Endothelial cell (in vitro differentiated cells): ENCODE results near the gene PRDX1. TPM values are rescaled to one million over a fixed set of nuclear protein-coding genes. Genes with fewer than 3 reads are reported as not detected.
A peak's percentile ranks its signal among the peaks of the same experiment; 100 is the strongest.

Experiments used
- DNase-seq: peaks from one replicate; pipeline ENCODE4 v3.0.0; 2021; ENCODE audit warnings: low spot score
- H3K27ac Mint-ChIP-seq: one replicate; pipeline ENCODE4 v1.8.0; 2021; ENCODE audit warnings: mixed read lengths, inconsistent platforms; ENCODE audit not compliant: unreplicated experiment
- H3K27me3 Mint-ChIP-seq: one replicate; pipeline ENCODE4 v1.8.0; 2021; ENCODE audit warnings: mild to moderate bottlenecking, moderate library complexity, mixed read lengths, inconsistent platforms; ENCODE audit not compliant: unreplicated experiment
- H3K36me3 Mint-ChIP-seq: one replicate; pipeline ENCODE4 v1.8.0; 2021; ENCODE audit warnings: mild to moderate bottlenecking, low read depth, mixed read lengths, inconsistent platforms; ENCODE audit not compliant: unreplicated experiment
- H3K4me1 Mint-ChIP-seq: one replicate; pipeline ENCODE4 v1.8.0; 2021; ENCODE audit warnings: mild to moderate bottlenecking, mixed read lengths, inconsistent platforms; ENCODE audit not compliant: unreplicated experiment
- H3K4me3 Mint-ChIP-seq: one replicate; pipeline ENCODE4 v1.8.0; 2021; ENCODE audit warnings: mild to moderate bottlenecking, mixed read lengths, inconsistent platforms; ENCODE audit not compliant: unreplicated experiment
- H3K9me3 Mint-ChIP-seq: one replicate; pipeline ENCODE4 v1.8.0; 2021; ENCODE audit warnings: mixed read lengths, inconsistent platforms; ENCODE audit not compliant: unreplicated experiment
- total RNA-seq: library from RNA; stranded (reverse); fragmentation: NEBNext Ultra II Directional; extraction: Animal tissue kit (Norgen Biotek cat#: 25700); gene quantifications from one replicate; pipeline ENCODE4 v1.2.1, GENCODE V29; 2021; ENCODE audit not compliant: unreplicated experiment
- TF ChIP-seq, protein P1 (sequence below): fragments of 200-600 bp; sonication (generic); IDR thresholded peaks from one replicate; pipeline ENCODE4 v1.5.0; 2021; ENCODE audit warnings: antibody characterized with exemption; ENCODE audit not compliant: unreplicated experiment

The PRDX1 gene
- total RNA-seq, 1 donor from 2014 or later = 325 TPM

DNA sequence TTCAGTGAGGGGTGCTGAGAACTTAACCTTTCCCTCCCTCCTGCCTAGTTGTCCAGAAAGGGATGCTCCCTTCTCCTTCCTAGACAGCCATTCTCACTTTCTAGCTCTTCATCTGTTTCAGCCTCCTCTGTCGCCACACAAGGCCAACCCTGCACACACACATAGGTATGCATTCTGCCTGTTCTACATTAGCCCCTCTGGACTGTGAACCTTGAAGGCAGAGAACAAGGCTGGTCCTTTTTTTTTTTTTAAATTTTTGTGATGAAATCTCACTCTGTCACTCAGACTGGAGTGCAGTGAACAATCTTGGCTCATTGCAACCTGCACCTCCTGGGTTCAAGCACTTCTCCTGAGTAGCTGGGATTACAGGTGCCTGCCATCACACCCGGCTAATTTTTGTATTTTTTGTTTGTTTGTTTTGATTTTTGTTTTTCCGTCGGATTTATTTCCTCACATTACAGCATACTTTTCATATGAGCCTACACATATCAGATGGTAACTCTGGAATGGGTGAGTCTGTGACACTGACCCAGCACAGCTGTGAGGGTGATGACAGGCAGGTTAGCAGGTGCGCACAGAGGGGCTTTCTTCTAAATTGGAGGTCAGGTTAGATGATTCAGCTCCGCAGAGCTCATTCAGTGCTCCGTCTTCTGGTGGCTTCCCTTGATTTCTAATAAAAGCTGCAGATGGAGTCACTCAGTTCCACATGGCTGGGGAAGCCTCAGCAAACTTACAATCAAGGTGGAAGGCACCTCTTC is 24.0 kb upstream of the PRDX1 start:
- TF ChIP-seq, protein P1, sequence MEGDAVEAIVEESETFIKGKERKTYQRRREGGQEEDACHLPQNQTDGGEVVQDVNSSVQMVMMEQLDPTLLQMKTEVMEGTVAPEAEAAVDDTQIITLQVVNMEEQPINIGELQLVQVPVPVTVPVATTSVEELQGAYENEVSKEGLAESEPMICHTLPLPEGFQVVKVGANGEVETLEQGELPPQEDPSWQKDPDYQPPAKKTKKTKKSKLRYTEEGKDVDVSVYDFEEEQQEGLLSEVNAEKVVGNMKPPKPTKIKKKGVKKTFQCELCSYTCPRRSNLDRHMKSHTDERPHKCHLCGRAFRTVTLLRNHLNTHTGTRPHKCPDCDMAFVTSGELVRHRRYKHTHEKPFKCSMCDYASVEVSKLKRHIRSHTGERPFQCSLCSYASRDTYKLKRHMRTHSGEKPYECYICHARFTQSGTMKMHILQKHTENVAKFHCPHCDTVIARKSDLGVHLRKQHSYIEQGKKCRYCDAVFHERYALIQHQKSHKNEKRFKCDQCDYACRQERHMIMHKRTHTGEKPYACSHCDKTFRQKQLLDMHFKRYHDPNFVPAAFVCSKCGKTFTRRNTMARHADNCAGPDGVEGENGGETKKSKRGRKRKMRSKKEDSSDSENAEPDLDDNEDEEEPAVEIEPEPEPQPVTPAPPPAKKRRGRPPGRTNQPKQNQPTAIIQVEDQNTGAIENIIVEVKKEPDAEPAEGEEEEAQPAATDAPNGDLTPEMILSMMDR = no peak
- H3K27ac Mint-ChIP-seq = no peak overlapping the region
- H3K36me3 Mint-ChIP-seq = peaks cover 3% of the 10 kb centered on the region
- H3K4me3 Mint-ChIP-seq = no peak overlapping the region
- H3K27me3 Mint-ChIP-seq = peaks cover 1% of the 10 kb centered on the region
- peaks cover 34% of the 10 kb centered on the region for H3K4me1 Mint-ChIP-seq
- no peak for DNase-seq
- H3K9me3 Mint-ChIP-seq = no peaks in the 10 kb centered on the region

DNA sequence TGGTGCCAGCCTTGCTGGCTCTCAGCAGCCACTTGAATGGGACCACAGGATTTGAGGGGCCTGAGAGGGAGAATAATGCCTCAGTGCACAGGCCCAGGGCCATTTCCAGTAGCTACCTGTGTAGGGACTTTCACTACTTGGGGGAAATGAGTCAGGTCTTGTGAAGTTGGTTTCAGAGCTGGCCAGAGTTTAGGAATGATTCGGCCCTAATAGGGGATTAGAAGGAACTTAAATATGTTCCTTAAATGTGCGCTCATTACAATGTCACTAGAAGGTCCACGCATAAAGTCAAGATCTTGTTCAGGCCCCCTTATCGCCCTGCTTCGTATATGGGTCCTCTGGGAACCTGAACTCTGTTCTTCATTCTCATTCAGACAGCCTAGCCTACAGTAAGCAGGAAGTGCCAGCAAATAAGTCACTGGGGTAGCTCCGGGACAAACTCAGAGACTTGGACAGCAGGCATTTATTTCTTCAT is 23.4 kb upstream of the PRDX1 start:
- no peak for DNase-seq
- Mint-ChIP-seq H3K9me3 (no peaks in the 10 kb centered on the region), H3K36me3 (peaks cover 3% of the 10 kb centered on the region), H3K27ac (peak overlapping the region; percentile 7), H3K4me1 (peaks cover 35% of the 10 kb centered on the region), H3K4me3 (no peak overlapping the region), H3K27me3 (peaks cover 1% of the 10 kb centered on the region)
- TF ChIP-seq, protein P1 = no peak

DNA sequence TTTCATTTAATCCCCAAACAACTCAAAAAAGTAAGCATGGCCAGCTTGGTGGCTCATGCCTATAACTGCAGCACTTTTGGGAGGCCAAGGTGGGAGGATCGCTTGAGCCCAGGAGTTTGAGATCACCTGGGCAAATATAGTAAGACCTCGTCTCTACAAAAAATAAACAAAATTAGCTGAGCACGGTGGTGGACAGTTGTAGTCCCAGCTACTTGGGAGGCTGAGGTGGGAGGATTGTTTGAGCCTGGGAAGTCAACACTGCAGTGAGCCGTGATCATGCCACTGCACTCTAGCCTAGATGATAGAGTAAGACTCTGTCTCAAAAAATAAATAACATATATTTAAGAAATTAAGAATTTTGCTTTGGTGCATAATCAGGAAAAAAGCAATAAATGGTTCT is 22.8 kb upstream of the PRDX1 start:
- H3K4me3 Mint-ChIP-seq = no peak overlapping the region
- H3K9me3 Mint-ChIP-seq = no peaks in the 10 kb centered on the region
- peak overlapping the region; percentile 50 for H3K27ac Mint-ChIP-seq
- no peak for DNase-seq
- H3K27me3 Mint-ChIP-seq = peaks cover 1% of the 10 kb centered on the region
- TF ChIP-seq, protein P1 = no peak
- peaks cover 3% of the 10 kb centered on the region for H3K36me3 Mint-ChIP-seq
- H3K4me1 Mint-ChIP-seq = peaks cover 35% of the 10 kb centered on the region

DNA sequence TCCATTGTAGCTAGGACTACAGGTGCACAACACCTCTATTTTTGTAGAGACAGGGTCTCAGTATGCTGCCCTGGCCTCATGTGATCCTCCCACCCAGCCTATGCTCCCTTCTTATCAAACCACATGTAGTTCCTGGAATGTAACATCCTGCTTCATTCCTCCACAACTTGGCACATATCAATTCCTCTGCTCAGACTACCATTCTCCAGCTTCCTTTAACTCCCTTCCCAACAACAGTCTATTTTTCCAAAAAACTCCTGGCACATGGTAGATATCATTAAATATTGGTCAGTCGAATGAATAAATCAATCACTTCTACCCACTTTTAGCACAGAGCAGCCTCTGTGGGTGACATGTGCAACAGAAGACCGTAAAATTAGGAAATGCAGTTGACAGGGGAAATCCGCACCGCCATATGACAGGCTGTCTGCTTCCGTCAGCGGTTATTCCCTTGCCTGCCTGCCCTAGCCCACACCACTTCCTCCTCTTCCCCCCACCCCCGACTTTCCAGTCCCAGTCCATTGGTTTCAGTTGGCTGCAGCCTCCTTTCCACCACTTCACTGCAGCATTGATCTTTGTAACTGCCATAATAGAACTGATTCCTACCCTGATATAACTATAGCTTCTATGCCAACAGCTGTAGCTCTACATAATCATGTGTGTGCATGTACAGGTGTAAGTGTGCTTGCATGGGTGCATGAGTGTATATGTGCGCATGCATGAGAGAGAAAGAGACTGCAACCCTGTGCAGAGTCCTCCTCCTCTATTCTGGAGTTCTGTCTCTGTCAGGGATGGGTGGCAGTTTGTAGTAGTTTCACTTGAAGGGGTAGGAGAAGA is 22.1 kb upstream of the PRDX1 start:
- TF ChIP-seq, protein P1 = no peak
- peak overlapping the region; percentile 32 for H3K4me3 Mint-ChIP-seq
- H3K4me1 Mint-ChIP-seq = peaks cover 35% of the 10 kb centered on the region
- DNase-seq = peak; percentile 62
- peaks cover 3% of the 10 kb centered on the region for H3K36me3 Mint-ChIP-seq
- peak overlapping the region; percentile 97 for H3K27ac Mint-ChIP-seq
- peaks cover 1% of the 10 kb centered on the region for H3K27me3 Mint-ChIP-seq
- no peaks in the 10 kb centered on the region for H3K9me3 Mint-ChIP-seq

DNA sequence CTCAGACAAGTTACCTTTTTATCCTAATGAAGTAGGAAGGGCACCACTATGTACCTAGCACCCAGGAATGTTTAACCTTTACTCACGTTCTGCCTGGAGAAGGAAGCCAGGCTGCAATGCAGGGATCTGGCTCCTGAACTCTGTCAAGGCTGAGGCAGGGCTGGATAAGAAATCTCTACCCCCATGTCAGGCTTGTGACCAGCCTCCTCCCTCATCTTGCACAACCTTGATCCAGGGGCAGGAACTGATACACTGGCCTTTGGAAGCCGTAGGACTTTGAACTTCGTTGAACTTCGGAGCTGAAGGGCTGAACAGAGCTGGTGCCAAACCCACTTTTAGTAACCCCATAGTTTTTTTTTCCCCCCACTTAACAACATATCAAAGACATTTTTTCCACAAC is 20.9 kb upstream of the PRDX1 start:
- DNase-seq = no peak
- Mint-ChIP-seq H3K36me3 (peaks cover 3% of the 10 kb centered on the region), H3K9me3 (no peaks in the 10 kb centered on the region), H3K27ac (peak overlapping the region; percentile 70), H3K4me3 (peak overlapping the region; percentile 53), H3K27me3 (peaks cover 1% of the 10 kb centered on the region), H3K4me1 (peaks cover 35% of the 10 kb centered on the region)
- TF ChIP-seq, protein P1 = no peak
